Fibroblast of lung (primary cell): ENCODE measurements around the gene PALLD.

Experiments used
- EZH2 ChIP-seq: IDR thresholded peaks from 2 replicates; pipeline ENCODE4 v1.5.1; 2012; ENCODE audit warnings: low read length, control low read depth, mild to moderate bottlenecking; ENCODE audit errors: missing control alignments
- TF ChIP-seq, protein P1 (sequence below), 2 donors: IDR thresholded peaks in 1 of 2; conservative IDR thresholded peaks in 1 of 2; 1 replicate in 1 of 2; 2 replicates in 1 of 2; pipeline ENCODE4 v1.5.1; 2011 to 2012; ENCODE audit warnings: low read length in 2 of 2, control low read depth in 1 of 2, inconsistent platforms in 1 of 2, low read depth in 1 of 2, mild to moderate bottlenecking in 1 of 2

GRCh38 chr4:168678751-168679366 is 182.0 kb downstream of the PALLD start:
- TF ChIP-seq, protein P1, sequence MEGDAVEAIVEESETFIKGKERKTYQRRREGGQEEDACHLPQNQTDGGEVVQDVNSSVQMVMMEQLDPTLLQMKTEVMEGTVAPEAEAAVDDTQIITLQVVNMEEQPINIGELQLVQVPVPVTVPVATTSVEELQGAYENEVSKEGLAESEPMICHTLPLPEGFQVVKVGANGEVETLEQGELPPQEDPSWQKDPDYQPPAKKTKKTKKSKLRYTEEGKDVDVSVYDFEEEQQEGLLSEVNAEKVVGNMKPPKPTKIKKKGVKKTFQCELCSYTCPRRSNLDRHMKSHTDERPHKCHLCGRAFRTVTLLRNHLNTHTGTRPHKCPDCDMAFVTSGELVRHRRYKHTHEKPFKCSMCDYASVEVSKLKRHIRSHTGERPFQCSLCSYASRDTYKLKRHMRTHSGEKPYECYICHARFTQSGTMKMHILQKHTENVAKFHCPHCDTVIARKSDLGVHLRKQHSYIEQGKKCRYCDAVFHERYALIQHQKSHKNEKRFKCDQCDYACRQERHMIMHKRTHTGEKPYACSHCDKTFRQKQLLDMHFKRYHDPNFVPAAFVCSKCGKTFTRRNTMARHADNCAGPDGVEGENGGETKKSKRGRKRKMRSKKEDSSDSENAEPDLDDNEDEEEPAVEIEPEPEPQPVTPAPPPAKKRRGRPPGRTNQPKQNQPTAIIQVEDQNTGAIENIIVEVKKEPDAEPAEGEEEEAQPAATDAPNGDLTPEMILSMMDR (conservative IDR thresholded peaks at IDR 0.05 in 1 of 2, IDR thresholded peaks at IDR 0.05 in 1 of 2; ENCODE audit: low read depth in 1 of 2, low read length in 2 of 2), result no peak
- no peak for TF ChIP-seq EZH2
